Vagina (tissue), 2 donors: Measurements from ENCODE around the gene CFAP100. TPM values are rescaled to one million over a fixed set of nuclear protein-coding genes. Genes with fewer than 3 reads are reported as not detected.

Experiments used
- DNase-seq, 2 donors: peaks; one replicate each; pipeline ENCODE4 v3.0.0-alpha.2; 2017; ENCODE audit errors: extremely low spot score in 2 of 2
- H3K27ac ChIP-seq: fragments of 200-600 bp; sonication (generic); one replicate; pipeline ENCODE4 v1.5.1; 2019
- H3K27me3 ChIP-seq: fragments of 200-600 bp; sonication (generic); one replicate; pipeline ENCODE4 v1.5.1; 2019
- H3K36me3 ChIP-seq, 2 donors: fragments of 200-600 bp; sonication (generic); one replicate each; pipeline ENCODE4 v1.5.1; 2017 to 2019
- H3K4me1 ChIP-seq: fragments of 200-600 bp; sonication (generic); one replicate; pipeline ENCODE4 v1.5.1; 2019
- H3K4me3 ChIP-seq, 2 donors: fragments of 200-600 bp; sonication (generic); 1 replicate in 1 of 2; 2 replicates in 1 of 2; pipeline ENCODE4 v1.5.1; 2016 to 2019
- H3K9me3 ChIP-seq: fragments of 200-600 bp; sonication (generic); one replicate; pipeline ENCODE4 v1.5.1; 2019
- POLR2A ChIP-seq, 2 donors: fragments of 450-650 bp; IDR thresholded peaks; one replicate each; pipeline ENCODE4 v1.6.1; 2017; ENCODE audit warnings: antibody characterized with exemption in 2 of 2, mild to moderate bottlenecking in 2 of 2, moderate library complexity in 2 of 2
- POLR2AphosphoS5 ChIP-seq, 2 donors: sonication (generic); formaldehyde crosslinking; IDR thresholded peaks; one replicate each; pipeline ENCODE4 v1.9.0; 2017; ENCODE audit warnings: antibody characterized with exemption in 2 of 2, mild to moderate bottlenecking in 2 of 2, low read depth in 1 of 2; ENCODE audit not compliant: insufficient read depth in 1 of 2
- intact Hi-C: fragments of 100-400 bp; cut with DNase I; formaldehyde crosslinking; loops from one replicate; pipeline ENCODE4 v1.15.1; 2023
- total RNA-seq: library from RNA; depleted of rRNA; stranded (reverse); fragments of >200 nt; gene quantifications from one replicate; pipeline ENCODE4 v1.2.3, GENCODE V29; 2016
- TF ChIP-seq, protein P1 (sequence below), 3 experiments: fragments of 450-650 bp in 2 of 3; fragments of 200-600 bp in 1 of 3; sonication (generic) in 1 of 3; IDR thresholded peaks; one replicate each; pipeline ENCODE4 v1.5.1; 2017 to 2019; ENCODE audit warnings: antibody characterized with exemption in 3 of 3, mild to moderate bottlenecking in 2 of 3, moderate library complexity in 2 of 3

CFAP100 gene
- total RNA-seq, 1 donor from 2014 or later: not detected

DNA sequence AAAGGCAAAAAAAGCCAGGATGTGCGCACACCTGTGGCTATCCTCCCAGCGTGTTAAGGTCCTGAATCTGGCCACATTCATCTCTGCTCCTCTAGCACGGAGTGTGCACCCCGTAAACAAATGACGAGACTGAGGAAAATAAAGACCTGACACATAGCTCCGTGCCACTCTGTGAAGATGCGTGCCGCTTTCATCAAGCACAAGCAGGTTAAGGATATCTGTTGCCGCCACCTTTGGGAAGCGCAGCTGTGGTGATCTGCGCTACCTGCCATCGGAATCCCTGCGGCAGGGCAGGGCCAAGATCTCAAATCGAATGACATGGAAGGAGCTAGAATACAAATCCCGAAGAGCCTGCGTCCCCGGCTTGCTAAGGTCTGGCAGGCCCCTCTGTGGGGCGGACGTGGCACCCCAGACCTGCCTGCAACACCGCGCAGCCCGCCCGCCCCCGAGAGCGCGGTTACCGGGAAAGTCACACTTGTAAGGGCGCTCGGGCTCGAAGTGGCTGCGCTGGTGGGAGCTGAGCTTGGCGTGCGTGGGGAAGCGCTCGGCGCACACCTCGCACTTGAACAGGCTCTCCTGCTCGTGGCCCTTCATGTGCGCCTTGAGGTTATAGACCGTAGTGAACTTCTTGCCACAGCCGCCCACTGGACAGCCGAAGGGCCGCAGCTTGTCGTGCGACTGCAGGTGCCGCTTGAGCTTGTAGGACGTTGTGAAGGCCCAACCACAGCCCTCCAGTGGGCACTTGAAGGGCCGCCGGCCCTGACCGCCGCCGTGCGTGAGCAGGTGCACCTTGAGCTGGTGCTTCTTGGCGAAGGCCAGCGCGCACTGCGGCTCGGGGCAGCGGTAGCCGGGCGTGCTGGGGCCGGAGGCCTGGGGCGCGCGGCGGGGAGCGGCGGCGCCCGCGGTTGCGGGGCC, 80.0 kb downstream of the CFAP100 start:
- intact Hi-C loops: loop anchor here (10.0 kb wide), 1 partner anchor 120 kb away; the partner anchor contains the start of gene KLF15
- Histone ChIP-seq H3K9me3 (no peaks in the 10 kb centered on the region), H3K4me1 (peaks cover 51% of the 10 kb centered on the region)

GRCh38 chr3:126475413-126476114, 80.9 kb downstream of the CFAP100 start, which contains the start of gene ZXDC:
Gene ZXDC (minus strand): TSS chr3:126475891. CDS start chr3:126475865, 26 bp downstream.
- intact Hi-C loops: loop anchor here (10.0 kb wide), 1 partner anchor 121 kb away; the partner anchor contains the start of gene KLF15

More for the DNA sequence above, 80.0 kb downstream of the CFAP100 start:
- no peak for DNase-seq
- Histone ChIP-seq H3K27ac (peak overlapping the region; percentile 89), H3K36me3 (peaks cover 4 to 18% of the 10 kb centered on the region in 2 donors), H3K27me3 (no peaks in the 10 kb centered on the region), H3K4me3 (peak overlapping the region; percentile 55 to 88)
- TF ChIP-seq POLR2AphosphoS5 (IDR thresholded peaks at IDR 0.05; ENCODE audit: insufficient read depth in 1 of 2, low read depth in 1 of 2): no peak
- TF ChIP-seq, protein P1, sequence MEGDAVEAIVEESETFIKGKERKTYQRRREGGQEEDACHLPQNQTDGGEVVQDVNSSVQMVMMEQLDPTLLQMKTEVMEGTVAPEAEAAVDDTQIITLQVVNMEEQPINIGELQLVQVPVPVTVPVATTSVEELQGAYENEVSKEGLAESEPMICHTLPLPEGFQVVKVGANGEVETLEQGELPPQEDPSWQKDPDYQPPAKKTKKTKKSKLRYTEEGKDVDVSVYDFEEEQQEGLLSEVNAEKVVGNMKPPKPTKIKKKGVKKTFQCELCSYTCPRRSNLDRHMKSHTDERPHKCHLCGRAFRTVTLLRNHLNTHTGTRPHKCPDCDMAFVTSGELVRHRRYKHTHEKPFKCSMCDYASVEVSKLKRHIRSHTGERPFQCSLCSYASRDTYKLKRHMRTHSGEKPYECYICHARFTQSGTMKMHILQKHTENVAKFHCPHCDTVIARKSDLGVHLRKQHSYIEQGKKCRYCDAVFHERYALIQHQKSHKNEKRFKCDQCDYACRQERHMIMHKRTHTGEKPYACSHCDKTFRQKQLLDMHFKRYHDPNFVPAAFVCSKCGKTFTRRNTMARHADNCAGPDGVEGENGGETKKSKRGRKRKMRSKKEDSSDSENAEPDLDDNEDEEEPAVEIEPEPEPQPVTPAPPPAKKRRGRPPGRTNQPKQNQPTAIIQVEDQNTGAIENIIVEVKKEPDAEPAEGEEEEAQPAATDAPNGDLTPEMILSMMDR (IDR thresholded peaks at IDR 0.05): no peak
- TF ChIP-seq POLR2A (IDR thresholded peaks at IDR 0.05): no peak

GRCh38 chr3:126476166-126477060, 81.7 kb downstream of the CFAP100 start:
- peak overlapping the region; percentile 90 for H3K27ac ChIP-seq
- intact Hi-C loops: loop anchor here (10.0 kb wide), 1 partner anchor 122 kb away; the partner anchor contains the start of gene KLF15
- TF ChIP-seq POLR2AphosphoS5 (IDR thresholded peaks at IDR 0.05; ENCODE audit: insufficient read depth in 1 of 2, low read depth in 1 of 2) (peak in 1 of 2 donors; percentile 88), POLR2A (IDR thresholded peaks at IDR 0.05) (peak in 1 of 2 donors; percentile 79)
- TF ChIP-seq, protein P1 (IDR thresholded peaks at IDR 0.05): no peak
- peak overlapping the region; percentile 55 to 74 for H3K4me3 ChIP-seq
- H3K4me1 ChIP-seq: peaks cover 43% of the 10 kb centered on the region
- DNase-seq: peak in 1 of 2 donors; percentile 93
- H3K27me3 ChIP-seq: no peaks in the 10 kb centered on the region
- peaks cover 0 to 2% of the 10 kb centered on the region in 2 donors for H3K36me3 ChIP-seq
- H3K9me3 ChIP-seq: no peaks in the 10 kb centered on the region

More at GRCh38 chr3:126475413-126476114, 80.9 kb downstream of the CFAP100 start, which contains the start of gene ZXDC:
- peak within 1 kb of the TSS; percentile 90 for H3K27ac ChIP-seq
- no peaks in the 10 kb centered on the region for H3K27me3 ChIP-seq
- H3K4me1 ChIP-seq: peaks cover 51% of the 10 kb centered on the region
- no peaks in the 10 kb centered on the region for H3K9me3 ChIP-seq
- no peak for DNase-seq
- H3K36me3 ChIP-seq: peaks cover 0 to 10% of the 10 kb centered on the region in 2 donors
- TF ChIP-seq POLR2A (IDR thresholded peaks at IDR 0.05) (peak in 1 of 2 donors; percentile 88), POLR2AphosphoS5 (IDR thresholded peaks at IDR 0.05; ENCODE audit: insufficient read depth in 1 of 2, low read depth in 1 of 2) (no peak)
- H3K4me3 ChIP-seq: peak within 1 kb of the TSS; percentile 74 to 88

- DNase-seq: no peak
- Histone ChIP-seq H3K4me3 (no peak overlapping the region), H3K36me3 (no peaks in the 10 kb centered on the region), H3K9me3 (no peaks in the 10 kb centered on the region), H3K4me1 (peaks cover 37% of the 10 kb centered on the region), H3K27ac (peak overlapping the region; percentile 90), H3K27me3 (no peaks in the 10 kb centered on the region)
- intact Hi-C loops: loop anchor here (10.0 kb wide), 1 partner anchor 122 kb away; the partner anchor contains the start of gene KLF15
- TF ChIP-seq POLR2A (IDR thresholded peaks at IDR 0.05) (no peak), POLR2AphosphoS5 (IDR thresholded peaks at IDR 0.05; ENCODE audit: insufficient read depth in 1 of 2, low read depth in 1 of 2) (no peak)
- TF ChIP-seq, protein P1 (IDR thresholded peaks at IDR 0.05): no peak
Observed at GRCh38 chr3:126477061-126477380, 82.3 kb downstream of the CFAP100 start.
